Right renal cortex interstitium (tissue), 3 donors: Measurements from ENCODE around the gene RBM26. TPM values are rescaled to one million over a fixed set of nuclear protein-coding genes. Genes with fewer than 3 reads are reported as not detected.

Experiments used
- DNase-seq, 3 donors: peaks; one replicate each; pipeline ENCODE4 v3.0.0-alpha.2; 2013; ENCODE audit warnings: low read depth in 3 of 3, low spot score in 2 of 3
- polyA plus RNA-seq, 3 donors: library from polyadenylated mRNA; unstranded; fragments of 120-200 nt; gene quantifications; one replicate each; pipeline ENCODE4 v1.2.1, GENCODE V29; 2013; ENCODE audit not compliant: insufficient read length in 3 of 3

Gene RBM26, protein sequence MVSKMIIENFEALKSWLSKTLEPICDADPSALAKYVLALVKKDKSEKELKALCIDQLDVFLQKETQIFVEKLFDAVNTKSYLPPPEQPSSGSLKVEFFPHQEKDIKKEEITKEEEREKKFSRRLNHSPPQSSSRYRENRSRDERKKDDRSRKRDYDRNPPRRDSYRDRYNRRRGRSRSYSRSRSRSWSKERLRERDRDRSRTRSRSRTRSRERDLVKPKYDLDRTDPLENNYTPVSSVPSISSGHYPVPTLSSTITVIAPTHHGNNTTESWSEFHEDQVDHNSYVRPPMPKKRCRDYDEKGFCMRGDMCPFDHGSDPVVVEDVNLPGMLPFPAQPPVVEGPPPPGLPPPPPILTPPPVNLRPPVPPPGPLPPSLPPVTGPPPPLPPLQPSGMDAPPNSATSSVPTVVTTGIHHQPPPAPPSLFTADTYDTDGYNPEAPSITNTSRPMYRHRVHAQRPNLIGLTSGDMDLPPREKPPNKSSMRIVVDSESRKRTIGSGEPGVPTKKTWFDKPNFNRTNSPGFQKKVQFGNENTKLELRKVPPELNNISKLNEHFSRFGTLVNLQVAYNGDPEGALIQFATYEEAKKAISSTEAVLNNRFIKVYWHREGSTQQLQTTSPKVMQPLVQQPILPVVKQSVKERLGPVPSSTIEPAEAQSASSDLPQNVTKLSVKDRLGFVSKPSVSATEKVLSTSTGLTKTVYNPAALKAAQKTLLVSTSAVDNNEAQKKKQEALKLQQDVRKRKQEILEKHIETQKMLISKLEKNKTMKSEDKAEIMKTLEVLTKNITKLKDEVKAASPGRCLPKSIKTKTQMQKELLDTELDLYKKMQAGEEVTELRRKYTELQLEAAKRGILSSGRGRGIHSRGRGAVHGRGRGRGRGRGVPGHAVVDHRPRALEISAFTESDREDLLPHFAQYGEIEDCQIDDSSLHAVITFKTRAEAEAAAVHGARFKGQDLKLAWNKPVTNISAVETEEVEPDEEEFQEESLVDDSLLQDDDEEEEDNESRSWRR
- polyA plus RNA-seq, result 10 to 100 TPM; 74.0 to 81.4 (median 76.4) TPM

DNA sequence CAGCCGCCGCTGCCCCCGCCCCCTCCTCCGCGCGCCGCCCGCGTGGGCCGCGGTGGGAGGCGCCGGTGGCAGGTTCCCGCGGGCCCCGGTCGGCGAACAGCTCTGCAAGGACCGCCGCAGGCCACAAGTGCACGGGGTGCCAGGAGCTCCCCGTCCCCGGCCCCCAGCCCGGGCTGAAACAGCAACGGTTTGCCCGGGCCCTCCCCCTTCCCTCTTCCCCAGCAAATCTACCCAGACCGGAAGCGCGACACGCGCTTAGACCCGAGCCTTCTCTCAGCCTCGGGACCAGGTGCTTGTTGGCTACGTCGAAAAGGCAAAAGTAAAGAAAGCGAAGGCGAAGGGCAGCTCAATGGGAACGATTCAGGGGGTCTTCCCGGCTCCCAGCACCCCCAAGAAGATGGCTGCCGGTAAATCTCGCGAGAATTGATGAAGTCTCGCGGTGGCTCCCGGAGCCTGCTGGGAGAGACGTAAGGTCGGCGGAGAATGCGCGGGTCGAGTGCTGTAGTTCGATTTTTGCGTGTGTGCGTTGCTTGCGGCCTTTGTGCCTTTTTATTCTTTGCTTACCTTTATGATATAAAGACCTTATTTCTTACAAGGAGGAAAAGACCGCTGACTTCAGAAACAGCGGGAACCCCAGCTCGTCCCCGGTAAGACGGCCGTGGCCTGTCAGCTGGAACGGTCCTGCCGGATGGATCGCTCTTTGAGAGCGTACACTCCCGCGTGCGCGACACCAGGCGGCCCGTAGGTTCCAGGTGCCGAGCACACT lies at the start of gene RBM26:
TSS of gene RBM26 (minus strand) at position 425 of the 766 bp plus-strand sequence. CDS start 481 bp downstream, outside the sequence.
- peak; percentile 95 to 97 (median 96) for DNase-seq

- no peak for DNase-seq
Observed at GRCh38 chr13:79455331-79455730, 49.3 kb upstream of the RBM26 start.

GRCh38 chr13:79452239-79452913 lies 46.3 kb upstream of the RBM26 start:
- DNase-seq, result no peak

DNA sequence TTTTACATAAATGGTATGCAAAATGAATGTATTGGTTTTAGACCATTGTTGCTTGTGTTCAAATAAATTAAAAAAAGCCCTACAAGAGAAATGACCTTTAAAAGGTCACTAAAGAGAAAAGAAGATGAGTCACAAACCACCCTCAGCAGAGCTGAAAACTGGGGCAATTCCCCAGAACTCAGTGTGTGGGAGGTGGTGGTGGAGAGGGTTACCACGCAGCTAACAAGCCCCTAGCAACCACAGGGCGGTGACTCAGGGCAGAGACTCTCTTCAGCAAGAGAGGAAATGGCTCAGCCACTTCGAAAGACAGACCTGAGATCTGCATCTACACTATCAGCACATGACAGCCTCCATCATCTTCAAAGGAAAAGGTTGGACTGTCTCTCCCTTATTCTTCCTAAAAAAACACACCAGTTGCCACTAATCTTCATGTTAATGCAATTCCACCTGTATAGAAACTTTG lies 45.5 kb upstream of the RBM26 start:
- DNase-seq, result no peak

GRCh38 chr13:79450110-79450509 lies 44.1 kb upstream of the RBM26 start:
- DNase-seq, result no peak

GRCh38 chr13:79448413-79448812 lies 42.4 kb upstream of the RBM26 start:
- DNase-seq, result no peak

- no peak for DNase-seq
Observed at GRCh38 chr13:79447741-79448140, 41.7 kb upstream of the RBM26 start.

DNA sequence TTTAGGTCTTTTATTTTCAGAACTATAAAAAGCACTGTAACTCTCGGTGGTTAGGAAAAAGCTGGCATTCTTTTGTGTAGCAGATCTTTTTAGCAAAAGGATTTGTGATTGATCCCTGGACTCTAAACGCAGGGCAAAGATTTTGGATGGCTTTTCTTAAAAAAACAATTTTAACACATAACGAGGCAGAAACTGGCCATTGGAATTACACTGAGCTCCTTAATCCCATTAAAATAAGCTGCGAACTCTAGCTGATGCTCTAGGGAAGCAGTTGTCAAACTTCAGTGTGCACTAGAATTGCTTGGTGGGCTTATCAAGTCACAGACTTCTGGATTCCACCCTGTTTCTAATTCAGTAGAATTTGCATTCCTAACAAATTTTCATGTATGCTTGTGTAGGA lies 41.1 kb upstream of the RBM26 start:
- DNase-seq, result no peak

DNA sequence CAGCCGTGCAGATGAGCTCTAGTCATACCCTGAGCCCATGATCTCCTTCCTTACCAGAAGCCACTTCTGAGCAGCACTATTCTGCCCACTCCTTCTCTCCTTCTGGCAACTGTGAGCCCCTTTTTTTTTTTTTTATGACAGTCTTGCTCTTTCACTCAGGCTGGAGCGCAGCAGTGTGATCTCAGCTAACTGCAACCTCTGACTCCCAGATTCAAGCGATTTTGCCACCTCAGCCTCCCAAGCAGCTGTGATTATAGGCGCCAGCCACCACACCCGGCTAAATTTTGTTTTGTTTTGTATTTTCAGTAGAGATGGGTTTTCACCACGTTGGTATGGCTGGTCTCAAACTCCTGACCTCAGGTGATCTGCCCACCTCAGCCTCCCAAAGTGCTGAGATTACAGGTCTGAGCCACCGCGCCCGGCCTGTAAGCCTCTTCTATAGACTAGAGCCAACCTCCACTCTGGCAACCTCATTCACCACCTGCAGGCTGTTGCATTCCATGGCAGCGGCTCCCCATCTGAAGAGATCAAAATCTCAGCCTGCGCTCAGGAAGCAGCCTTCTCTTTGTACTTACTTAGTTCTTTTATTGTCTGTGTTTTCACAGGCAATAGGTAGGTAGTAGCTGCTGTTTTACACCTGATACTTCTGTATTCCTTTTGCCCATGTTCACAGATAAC lies 40.1 kb upstream of the RBM26 start:
- DNase-seq, result no peak

DNA sequence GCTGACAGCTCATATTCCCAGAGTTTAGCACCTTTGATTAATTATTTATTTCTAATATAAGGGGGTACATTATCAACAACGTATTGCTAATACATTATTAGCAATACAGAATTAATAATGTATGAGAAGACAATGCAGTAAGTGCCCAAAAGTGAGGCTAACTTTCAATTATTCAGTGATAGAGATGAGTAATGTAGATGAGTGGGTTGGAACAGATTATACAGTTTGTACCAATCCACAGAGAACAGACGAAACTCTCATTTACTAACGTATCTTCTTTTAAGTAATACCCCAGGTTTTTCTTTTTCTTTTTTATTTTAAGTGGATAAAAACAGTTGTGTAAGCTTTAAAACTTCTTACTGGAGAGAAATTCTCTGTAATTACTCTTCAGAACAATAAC lies 36.7 kb upstream of the RBM26 start:
- no peak for DNase-seq

DNA sequence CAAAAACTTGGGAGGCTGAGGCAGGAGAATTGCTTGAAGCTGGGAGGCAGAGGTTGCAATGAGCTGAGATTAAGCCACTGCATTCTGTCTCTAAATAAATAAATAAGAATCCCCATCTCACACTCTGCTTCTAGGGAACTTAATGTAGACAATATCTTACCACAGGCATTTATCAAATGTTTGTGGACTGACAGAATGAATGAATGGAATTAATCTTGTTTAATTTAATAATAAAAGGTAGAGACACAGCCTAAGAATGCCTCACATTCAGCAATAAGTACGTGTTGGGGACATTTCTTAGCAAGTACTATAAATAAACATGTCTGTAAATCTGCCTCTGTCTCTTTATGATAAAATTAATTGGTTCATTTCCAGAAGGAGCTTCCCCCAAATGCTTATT lies 36.2 kb upstream of the RBM26 start:
- DNase-seq, result no peak

DNA sequence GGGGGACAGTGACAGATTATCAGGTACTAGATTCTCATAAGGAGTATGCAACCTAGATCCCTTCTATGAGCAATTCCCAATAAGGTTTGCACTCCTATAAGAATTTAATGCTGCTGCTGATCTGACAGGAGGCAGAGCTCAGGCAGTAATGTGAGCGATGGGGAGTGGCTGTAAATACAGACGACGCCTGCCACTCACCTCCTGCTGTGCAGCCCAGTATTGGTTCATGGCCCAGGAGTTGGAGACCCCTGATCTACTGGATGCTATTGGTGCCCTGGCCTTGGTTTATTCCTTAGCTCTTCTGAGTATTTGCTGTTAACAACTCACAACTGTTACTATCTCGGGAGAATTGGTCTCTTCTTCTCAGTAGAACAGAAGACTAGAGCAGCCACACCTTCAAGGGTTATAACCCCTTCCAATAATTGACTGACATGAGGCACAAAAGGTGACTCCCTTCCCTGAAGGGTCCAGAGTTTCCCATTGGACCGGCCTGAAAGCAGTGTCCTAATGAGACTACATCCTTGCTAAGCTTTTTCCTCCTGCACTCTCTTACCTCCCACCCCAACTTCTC lies 35.0 kb upstream of the RBM26 start:
- no peak for DNase-seq

- DNase-seq, result no peak
Observed at GRCh38 chr13:79439275-79439674, 33.2 kb upstream of the RBM26 start.

GRCh38 chr13:79435561-79435990 lies 29.5 kb upstream of the RBM26 start:
- DNase-seq, result no peak

- DNase-seq, result no peak
Observed at GRCh38 chr13:79434556-79434955, 28.5 kb upstream of the RBM26 start.

- DNase-seq, result no peak
Observed at GRCh38 chr13:79432992-79433391, 26.9 kb upstream of the RBM26 start.

DNA sequence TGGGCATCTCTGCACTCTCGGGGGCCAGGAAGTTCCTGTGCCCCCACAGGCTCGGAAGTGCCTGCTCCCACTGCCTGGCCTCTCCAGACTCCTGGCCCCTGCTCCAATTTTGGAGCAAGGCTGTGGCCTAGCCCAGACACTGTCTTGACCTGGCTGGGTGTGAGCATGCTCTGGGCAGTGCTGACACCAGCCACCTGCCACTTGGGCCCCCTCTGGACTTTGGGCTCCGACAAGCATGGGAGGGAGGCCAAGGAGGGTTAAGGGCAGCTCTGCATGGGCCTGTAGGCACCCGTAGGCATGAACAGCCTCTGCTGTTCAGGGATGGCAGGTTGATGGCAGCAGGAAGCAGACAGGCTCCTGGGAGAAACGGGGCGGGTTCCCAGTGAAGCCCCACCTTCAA lies 26.0 kb upstream of the RBM26 start:
- no peak for DNase-seq

DNA sequence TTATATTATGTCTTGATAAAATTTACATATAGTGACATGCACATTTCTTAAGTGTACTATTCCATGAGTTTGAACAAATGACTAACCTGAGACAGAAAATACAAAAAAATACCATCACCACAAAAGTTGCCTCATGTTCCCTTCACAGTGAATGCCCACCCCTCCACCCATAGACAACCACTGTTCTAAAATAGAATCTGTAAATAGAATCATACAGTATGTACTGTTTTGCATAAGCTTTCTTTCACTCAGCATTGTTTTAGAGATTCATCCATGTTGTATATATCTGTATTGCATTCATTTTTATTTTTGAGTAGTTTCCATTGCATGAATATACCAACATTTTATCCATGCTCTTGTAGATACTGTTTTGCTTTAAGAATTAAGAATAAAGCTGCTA lies 23.3 kb upstream of the RBM26 start:
- DNase-seq, result no peak

GRCh38 chr13:79427883-79428282 lies 21.8 kb upstream of the RBM26 start:
- DNase-seq, result no peak
